CD4-positive, alpha-beta T cell treated with Interleukin-4 for 4 hours (primary cell): ENCODE data around the gene NEO1.
"Not testable (repeated sequence)": the region's sequence is repeated elsewhere in the genome, so short reads cannot be mapped to it uniquely, and the experiment has no call there.

Experiments used
- DNase-seq: peaks from one replicate; pipeline ENCODE4 v3.0.0-alpha.2; 2020

The NEO1 gene

DNA sequence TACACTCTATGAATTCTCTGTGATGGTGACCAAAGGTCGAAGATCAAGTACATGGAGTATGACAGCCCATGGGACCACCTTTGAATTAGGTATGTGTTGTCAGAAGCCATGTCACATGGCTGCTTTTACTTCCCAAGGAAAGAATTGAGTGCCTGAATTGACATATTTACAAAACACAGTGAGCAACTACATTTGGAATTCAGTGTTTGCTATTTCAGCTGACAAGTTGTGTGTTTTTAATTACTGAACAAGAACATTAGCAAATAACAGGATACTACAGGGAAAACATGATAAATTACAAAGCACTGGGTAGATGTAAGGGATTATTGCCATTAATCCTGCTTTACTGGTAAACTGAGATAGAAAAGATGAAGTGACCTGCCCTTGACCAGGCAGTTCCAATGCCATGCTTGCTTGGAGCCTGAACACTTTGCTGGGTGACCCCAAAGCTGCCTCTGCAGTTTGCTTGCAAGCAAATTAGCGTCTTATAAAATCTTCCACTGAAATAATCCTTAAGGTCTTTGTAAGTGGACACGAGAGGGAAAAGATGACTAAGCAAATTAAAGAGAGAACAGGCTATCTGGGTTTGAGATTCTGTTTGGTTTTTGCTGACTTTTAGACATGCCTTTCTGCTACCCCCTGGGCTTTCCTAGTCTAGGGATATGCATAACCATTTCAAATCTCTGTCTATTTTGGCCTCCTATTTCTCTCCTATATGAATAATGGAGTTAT, 218.3 kb downstream of the NEO1 start:
- DNase-seq: no peak

DNA sequence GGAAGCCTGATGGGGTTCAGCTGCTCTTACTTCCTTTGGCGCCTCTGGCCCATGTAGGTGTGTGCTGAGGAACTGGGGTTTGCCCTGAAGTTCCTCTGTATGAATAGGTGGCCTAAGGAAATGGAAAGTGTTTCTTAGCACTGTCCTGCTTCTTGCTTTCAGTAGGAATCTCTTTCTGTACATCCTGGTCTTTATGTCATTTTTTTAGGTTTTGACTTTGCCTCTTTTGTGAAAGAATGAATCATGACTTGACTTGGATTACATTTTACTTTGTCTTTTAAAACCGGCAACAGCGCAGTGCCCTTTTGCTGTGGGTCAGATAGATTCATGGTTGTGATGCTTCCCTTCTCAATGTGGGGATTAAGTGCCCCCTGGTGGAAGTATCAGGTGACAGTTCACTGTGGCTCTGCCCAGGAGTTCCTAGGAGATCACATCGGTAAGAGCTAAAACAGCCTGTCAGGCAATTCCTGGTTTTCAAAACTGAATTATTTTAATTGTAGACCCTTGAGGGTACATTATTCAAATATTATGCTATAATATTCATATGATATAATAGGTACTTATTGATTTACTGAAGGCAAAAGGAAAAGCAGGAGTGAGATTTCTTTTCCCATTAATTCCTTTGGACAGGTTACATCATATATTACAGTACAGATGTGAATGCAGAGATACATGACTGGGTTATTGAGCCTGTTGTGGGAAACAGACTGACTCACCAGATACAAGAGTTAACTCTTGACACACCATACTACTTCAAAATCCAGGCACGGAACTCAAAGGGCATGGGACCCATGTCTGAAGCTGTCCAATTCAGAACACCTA, 221.1 kb downstream of the NEO1 start:
- DNase-seq: peak; percentile 55

DNA sequence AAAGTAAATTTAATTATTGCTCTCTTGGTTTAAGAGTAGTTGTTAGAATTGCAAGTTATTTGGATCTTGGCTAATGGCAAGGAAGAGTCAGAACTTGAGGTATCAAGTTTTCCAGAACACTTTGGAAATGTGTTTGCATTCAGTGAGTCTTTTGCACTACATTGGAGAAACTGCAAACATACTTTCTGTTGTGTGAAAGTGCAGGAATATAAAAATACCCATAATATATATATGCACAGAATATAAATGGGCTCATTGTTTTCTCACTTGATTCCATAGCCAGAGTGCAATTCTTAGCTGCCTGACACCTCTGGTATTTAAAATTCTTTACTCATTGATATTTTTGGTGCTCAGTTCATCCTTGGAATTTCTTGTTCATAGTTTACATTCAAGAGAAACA, 223.6 kb downstream of the NEO1 start:
- DNase-seq: no peak

DNA sequence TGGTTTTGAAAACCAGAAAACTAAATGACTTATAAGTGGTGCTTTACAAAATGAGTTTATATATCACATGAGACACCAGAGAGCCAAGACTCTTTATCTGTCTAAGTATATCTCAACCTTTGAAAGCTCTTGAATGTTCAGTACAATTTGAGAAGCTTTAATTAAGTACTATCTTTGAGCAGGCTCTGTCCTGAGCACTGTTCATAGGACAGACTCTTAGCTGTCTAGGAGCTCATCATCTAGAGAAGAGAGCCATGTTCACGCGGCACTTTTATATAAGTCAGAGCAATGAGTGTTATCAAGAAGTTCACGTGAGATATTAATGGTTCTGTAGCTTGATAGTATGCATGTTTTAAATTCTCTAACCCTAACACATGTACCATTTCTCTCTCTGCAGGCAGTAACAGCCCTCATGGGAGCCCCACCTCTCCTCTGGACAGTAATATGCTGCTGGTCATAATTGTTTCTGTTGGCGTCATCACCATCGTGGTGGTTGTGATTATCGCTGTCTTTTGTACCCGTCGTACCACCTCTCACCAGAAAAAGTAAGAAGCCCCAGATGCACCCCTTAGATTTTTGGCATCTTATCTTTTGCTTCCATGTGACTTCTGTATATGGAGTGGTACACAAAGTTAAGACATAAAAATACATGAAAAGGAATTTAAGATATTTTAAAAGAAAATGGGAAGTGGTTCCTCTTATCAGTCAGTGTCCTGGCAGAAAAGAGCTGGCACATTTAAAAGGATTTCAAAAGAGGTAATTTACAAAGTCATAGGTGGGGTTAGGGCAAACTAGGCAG, 230.5 kb downstream of the NEO1 start:
- no peak for DNase-seq

DNA sequence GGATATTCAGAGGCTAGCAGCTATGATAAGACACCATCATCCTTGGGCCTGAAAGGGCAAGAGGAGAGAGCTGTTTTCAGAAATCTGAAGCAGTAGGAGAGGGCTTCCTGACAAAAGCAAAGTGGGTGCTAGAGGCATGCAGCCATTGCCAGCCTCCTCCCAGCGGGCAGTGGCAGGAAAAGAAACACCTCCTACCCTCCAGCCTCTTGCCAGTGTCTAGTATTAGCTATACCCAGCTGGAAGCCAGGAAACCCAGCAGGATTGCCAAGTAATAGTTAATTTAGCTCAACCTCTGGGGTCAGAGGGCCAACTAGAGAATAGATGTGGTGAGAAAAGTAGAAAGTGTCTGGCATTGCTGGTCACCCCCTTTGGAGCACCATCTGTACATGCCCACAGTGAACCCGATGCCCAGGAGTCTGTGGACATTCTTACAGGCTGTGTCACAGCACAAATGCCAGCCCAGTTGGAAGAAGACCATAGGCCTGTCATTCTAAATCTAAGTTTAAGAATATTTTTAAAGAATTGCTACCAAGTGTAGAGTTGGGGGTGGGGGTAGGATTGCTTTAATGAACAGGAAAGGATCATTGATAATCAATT, 231.2 kb downstream of the NEO1 start:
- DNase-seq: no peak

DNA sequence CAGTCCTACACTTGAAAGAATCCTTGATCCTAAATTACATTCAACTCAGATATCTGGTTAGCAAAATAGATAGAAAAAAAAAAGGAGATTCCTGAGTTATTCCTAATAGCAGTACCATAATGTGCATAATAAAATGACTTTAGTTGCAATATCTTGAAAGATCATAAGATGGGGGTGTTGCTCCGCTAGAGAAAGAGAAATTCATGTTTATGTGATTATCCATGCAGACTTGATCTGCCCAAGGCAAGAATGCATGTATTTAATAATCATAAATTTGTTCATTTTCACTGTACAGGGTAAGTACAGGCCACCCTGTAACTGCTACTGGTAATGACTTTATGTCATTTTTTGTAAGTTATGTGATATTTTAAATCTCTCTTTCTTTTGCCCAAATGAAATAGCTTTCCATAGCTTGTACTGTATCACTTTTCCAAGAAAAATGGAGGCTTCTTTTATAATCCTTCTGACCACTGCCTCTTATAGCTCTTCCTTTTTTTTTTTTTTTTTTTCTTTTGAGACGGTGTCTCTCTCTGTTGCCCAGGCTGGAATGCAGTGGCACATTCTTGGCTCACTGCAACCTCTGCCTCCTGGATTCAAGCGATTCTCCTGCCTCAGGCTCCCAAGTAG, 231.9 kb downstream of the NEO1 start:
- peak; percentile 7 for DNase-seq

DNA sequence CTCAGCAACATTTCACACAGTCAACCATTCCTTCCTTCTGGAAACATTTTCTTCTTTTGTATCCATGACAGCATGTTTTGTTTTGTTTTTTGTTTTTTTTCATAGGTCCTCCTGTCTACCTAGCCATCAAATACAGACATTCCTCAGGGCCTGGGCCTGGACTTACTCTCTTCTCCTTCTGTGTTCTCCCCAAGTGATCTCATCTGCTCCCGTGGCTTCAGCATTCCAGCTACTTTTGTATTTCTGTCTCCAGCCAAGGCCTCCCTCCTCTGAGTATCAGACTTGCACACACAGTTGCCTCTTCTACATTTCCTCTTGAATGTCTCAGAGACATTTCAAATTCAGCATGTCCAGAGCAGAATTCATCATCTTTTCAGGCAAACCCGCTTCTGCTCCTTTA, 234.0 kb downstream of the NEO1 start:
- no peak for DNase-seq

DNA sequence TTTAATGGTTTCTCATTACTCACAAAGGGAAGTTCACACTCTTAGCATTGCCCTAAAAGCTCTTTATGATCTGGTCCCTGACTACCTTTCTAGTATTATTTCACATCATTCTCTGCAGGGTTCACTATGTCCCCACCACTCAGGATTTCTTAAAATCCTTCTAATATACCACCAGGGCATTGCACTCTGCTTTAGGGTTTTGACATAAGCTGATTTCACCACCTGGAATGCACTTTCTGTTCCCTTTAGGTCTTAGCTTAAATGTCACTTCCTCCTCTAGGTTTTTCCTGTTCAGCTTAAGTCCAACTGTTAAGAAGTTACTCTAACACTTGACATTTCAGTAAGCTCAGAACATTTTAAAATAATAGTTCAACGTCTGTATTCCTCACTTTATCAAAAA, 234.8 kb downstream of the NEO1 start:
- DNase-seq: no peak

DNA sequence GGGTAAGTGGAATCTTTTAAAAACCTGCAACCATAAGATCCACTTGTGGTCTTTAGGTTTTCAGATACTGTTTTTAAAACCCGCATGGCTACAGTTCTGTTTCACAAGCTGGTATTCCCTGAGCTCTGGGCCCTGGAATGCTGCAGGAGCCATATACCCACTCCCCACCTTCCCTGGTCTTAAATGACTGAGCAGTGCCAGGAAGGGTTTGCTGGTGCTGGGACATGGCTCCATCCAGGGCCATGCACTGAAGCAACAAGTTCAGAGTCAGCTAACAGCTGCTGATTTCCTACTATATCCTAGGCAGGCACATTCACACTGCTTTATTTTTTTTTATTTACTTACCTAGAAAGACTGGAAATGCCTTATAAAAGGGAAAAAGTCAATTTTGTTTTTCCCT, 239.2 kb downstream of the NEO1 start:
- no peak for DNase-seq

DNA sequence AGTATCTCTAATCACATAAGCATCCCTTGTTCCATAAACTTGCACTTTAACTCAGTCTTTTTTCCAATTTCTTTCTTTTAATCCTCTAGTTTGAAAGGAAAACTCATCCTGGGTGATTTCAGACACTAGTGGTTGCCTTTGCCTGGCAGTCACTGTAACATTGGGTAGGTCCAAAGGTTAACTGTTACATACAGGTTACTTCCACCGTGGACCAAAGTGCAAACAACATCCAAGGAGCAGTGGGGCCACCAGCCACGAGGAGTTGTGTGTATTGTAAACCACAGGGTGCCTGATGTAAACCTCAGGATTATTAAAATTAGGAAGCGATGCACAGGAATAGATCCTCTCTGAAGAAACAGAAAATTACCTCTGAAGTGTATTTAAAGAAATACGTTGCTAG, 241.5 kb downstream of the NEO1 start:
- no peak for DNase-seq

DNA sequence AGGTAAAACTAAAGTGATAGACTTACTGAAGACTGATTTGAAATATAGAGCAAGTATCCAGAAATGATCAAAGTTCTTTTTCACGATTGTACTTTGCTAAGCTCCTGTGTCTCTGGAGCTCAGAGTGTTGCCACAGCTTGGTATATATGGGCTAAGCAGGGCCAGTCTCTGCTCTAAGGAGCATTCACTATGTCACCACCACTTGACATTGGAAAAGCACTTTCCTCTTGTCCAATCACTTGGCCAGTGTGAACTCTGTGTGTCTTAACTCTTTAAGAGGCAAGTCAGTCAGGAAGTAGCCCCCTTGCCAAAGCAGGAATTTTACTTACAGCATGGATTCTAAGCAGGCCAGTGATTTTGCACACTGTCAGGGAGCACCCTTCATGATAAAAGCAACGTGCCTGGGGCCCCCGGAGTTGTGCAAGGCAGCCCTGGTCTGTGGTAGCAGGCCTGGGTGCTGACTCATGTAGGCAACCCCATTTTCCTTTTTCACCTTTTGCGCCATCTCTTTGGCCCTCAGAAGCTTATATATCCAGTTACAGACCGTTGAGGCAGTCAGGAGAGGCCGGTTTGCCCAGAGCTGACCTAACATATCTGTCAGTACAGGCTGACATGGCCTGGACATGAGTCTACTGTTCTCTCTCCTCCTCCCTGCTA, 243.5 kb downstream of the NEO1 start:
- DNase-seq: no peak

DNA sequence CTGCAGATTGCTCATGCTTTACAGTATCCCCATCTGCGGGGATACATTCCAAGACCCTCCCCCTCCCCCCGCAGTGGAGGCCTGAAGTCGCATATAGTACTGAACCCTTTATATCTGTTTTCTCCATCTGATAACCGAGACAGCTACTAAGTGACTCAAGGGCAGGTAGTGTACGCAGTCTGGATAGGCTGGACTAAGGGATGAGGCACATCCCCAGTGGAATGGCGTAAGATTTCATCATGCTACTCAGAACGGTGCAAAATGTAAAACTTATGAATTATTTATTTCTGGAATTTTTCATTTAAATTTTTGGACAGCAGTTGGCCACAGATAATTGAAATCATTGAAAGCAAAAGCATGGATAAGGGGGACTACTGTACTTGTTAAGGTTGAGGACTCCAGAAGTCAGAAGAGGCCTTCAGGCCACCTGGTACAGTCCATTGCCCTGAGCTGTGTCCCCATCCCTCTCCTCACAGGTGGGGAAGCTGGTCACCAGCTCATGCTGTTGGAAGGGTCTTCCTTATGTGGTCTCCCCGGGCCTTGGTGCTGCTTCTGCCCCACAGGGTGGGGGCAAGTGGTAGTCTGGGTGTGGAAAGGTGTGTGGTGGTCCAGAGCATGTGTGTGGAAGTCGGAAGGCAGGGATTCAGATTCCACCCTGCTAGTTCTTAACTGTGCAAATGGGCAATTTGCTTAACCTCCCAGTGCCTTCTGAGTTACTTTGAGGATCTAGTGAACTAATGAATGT, 244.5 kb downstream of the NEO1 start:
- DNase-seq: no peak

DNA sequence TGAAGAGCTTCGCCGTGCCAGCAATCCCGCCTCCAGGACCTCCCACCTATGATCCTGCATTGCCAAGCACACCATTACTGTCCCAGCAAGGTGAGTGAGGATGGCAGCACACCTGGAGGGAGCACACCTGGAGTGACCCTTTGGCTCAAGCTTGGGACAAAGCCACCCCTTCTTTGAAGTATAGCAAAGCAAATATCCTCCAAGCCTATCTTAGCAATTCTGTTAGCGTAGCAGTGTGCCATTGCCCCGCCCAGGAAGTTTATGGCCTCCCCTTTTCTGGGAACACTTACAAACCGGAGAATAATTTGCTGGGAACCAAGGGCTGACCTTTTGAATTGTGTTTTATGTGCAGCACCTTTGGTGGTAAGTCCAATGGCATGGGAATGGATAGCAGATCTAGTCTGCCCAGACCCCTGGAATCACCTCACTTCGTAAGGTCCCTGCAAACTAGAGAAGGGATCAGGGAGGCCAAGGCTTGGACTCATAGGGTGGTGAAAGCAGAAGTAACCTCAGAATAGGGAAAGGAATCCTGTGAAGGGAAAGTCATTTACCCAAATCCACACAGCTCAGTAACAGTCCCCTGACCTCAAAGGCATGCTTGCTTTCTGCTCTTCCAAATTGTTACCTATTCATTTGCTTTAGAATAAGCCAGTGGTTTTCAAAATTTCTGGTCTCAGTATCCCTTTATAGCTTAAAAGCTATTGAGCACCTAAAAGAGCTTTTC, 246.4 kb downstream of the NEO1 start:
- no peak for DNase-seq

DNA sequence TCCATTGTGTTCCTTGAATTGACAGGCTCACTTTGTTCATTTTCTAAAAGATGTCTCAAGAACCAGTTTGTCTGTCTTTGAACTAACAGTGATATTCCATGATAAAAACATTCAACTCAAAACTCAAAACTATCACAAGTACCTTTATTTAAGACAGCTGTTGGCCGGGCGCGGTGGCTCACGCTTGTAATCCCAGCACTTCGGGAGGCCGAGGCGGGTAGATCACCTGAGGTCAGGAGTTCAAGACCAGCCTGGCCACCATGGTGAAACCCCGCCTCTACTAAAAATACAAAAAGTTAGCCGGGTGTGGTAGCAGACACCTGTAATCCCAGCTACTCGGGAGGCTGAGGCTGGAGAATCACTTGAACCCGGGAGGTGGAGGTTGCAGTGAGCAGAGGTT, 248.0 kb downstream of the NEO1 start:
- not testable (repeated sequence) for DNase-seq

DNA sequence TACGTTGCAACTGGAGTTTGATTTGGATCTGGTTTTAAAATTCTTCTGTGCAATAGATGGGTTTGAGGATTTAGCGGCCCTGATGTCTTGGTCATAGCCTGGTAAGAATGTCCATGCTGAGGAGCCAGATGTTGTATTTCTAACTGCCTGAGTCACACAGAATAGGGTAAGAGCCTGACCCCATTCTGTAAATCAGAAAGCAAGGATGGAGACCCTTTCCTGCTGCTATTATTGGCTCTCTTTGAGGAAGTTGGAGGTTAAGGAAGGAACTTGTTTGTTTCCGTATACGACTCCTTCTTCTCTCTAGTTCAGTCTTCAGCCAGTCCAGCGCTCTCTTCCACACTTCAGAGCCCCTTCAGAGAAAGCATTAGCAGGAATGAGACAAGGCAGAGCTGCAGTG, 251.4 kb downstream of the NEO1 start:
- no peak for DNase-seq

DNA sequence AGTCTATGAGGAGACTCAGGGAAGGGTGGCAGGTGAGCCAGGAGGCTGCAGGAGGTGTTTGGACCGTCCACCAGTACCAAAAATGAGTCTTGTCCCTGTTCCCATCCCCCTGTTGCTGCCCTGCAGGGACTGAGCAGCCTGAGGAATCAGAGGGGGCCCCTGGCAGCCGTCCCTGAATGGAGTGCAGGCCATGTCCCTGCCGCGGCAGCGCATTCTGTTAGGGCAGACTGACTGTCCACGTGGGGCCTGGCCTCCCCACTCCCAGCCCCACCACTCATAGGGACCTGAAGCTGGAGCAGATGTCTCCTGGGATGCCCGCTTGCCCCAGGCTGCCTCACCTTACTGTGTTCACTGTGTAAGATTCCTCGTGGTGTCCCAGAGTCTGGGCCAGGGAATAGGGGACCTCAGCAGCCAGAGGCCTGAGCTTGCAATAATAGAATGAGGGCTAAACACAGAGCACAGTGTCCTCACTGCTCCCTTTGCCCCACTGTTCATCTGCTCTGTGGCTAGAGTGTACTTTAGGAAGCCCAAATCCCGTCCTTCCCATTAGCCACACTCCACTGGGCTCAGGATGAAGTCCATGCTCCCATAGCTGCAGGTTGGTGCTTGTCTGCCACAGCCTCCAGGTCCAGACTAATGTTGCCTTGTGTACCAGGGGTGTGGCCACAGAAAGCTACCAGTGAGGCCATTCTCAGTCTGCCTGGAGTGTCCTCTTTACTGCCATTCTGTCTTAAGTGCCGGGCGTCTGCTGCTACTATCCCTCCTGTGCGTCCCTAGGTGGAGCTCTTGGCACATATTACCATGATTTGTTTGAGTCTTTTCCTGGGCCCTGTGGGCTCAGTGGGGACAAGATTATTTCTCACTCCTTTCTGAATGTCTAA, 253.3 kb downstream of the NEO1 start:
- DNase-seq: peak; percentile 20

DNA sequence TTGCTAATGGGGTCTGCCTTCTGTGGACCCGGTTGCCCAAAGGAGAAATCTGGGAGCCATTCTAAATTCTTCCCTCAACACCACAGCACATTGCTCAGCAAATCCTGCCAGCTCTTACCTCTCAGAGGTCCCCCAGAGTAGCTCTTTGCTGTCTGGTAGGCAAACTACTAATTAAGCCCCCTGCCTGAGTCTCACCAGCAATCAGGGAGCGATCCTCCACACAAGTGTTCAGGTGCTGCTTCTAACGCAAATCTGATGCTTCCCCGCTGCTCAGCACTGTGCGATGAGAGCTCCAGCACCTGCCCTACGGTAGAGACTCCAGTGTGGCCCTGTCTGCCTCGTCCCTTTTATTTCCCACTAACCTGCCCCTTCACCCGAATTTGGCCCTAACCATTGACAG, 256.0 kb downstream of the NEO1 start:
- DNase-seq: no peak

DNA sequence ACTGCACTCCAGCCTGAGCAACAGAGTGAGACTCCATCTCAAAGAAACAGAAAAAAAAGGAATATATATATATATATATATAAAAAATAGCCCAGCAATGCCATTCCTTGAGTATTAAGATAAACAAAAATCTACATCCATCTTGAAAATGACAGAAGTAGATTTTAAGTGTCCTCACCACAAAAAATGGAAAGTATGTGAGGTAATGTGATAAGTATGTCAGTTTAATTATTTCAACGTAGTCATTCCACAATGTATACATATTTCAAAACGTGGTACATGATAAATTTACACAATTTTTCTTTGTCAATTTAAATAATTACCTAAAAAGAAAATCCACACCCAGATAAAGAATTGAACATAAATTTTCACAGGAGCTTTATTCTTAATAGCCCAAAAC, 261.6 kb downstream of the NEO1 start:
- DNase-seq: no peak

DNA sequence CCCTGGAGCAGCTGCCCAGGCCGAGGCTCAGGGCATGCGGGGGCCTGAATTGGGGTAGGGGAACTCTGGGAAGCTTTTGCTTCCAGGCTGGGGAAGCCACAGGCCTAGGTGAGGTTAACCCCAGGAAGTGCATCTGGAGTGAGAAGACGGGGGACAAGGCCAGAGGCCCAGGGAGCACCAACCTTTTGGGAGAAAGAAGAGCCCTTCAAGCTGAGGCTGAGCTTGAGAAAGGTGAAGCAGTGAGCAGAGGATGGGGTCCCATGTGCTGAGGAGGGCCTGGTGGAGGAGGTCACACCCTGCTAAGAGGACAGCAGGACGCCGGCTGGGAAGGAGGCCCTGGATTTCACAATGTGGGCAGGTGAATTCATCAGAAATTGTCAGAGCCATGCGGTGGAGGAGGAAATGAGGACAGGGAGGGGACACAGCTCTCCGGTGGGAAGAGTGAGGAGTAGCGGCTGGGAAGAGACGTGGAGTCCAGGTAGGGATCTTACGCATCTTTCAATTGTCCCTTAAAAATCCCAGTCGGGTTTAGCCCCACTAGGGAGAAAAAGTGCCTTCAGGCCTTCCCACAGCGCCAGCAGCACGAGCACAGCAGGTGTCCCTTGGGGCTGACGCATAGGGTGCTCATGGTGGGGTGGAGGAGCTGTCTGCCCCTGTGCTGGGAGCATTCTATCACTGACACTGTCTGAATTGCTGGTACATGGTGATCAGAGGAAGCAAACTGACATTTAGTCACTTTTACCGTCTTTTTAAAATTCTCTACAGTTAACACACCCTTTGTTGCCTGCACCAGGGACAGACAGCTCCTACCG, 265.6 kb downstream of the NEO1 start:
- no peak for DNase-seq
